ENCODE data around the gene SOCS4. TPM values are rescaled to one million over a fixed set of nuclear protein-coding genes. Genes with fewer than 3 reads are reported as not detected.

The SOCS4 gene
- total RNA-seq, 2 experiments from 2014 or later = 24.2 to 32.0 TPM

DNA sequence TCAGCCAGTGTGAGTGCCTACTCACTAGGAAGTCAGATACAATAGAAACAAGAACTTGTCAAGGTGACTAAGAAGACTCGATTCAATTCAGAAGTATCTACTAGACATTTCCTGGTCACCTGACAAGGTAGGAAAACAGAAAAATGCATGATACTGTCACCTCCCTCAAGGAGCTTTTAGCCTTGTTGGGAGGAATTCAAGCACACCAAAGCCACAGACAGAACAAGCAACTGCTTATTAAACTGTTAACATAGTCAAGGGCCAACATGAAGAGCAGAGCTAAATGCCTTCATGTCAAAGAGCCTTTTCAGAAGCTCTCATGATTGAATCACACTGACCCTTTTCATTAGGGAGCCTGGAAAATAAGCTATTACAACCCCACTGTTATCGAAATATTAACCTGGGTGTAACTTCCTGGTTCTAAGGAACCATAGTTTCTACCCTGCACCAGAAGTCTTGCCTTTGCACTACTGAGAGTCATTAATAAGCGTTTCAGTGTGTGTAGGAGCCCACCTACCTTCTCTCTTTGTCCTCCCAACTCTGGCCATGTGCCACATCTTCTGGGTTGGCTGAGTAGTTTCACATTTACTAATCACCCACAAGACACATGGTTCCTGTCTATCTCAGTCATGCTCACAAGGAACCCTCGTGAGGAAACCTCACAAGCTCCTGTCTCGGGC is 71.0 kb downstream of the SOCS4 start:
- Mint-ChIP-seq H3K9me3 (no peaks in the 10 kb centered on the region), H3K27ac (peak overlapping the region; percentile 94), H3K4me1 (peaks cover 55% of the 10 kb centered on the region), H3K36me3 (ENCODE audit: low read depth) (no peaks in the 10 kb centered on the region), H3K4me3 (peak overlapping the region; percentile 47), H3K27me3 (no peaks in the 10 kb centered on the region)
- ChIA-PET CTCF (interaction anchor here (0.6 to 2.2 kb wide), 9 partner anchors 10 to 63 kb away, joined by 3 to 8 read pairs (median 3); partner anchors contain the start of genes LGALS3 and MAPK1IP1L), POLR2A (interaction anchor here (1.0 to 2.8 kb wide), 14 partner anchors 8 to 93 kb away, joined by 3 to 24 read pairs (median 8); partner anchors contain the start of genes DLGAP5, LGALS3, MAPK1IP1L and SOCS4)
- peak; percentile 67 for DNase-seq

DNA sequence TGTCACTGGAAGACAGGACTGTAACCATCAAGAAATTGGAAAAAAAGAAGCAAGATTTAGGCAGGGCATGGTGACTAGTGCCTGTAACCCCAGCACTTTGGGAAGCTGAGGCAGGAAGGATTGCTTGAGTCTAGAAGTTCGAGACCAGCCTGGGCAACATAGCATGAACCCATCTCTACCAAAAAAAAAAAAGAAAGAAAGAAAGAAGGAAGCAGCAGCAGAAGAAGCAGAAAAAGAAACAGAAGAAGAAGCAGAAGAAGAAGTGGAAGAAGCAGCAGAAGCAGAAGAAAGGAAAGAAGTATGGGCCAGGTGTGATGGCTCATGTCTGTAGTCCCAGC is 71.5 kb downstream of the SOCS4 start:
- peak overlapping the region; percentile 94 for H3K27ac Mint-ChIP-seq
- H3K4me1 Mint-ChIP-seq = peaks cover 59% of the 10 kb centered on the region
- POLR2A ChIA-PET = interaction anchor here (1.0 to 2.8 kb wide), 13 partner anchors 9 to 93 kb away, joined by 3 to 24 read pairs (median 9); partner anchors contain the start of genes DLGAP5, LGALS3 and MAPK1IP1L
- no peaks in the 10 kb centered on the region for H3K9me3 Mint-ChIP-seq
- no peaks in the 10 kb centered on the region for H3K36me3 Mint-ChIP-seq (ENCODE audit: low read depth)
- no peaks in the 10 kb centered on the region for H3K27me3 Mint-ChIP-seq
- no peak for DNase-seq
- CTCF ChIA-PET = interaction anchor here (0.9 to 2.2 kb wide), 6 partner anchors 10 to 47 kb away, joined by 3 to 8 read pairs (median 3); partner anchors contain the start of genes LGALS3 and MAPK1IP1L
- peak overlapping the region; percentile 47 for H3K4me3 Mint-ChIP-seq

Other genes with a start within 250 kb of the SOCS4 start
- 10 to 100 TPM; 68.7 to 70.3 TPM for gene GCH1, start 124.4 kb upstream of the SOCS4 start, total RNA-seq
- gene WDHD1, start 137 bp upstream of the SOCS4 start, total RNA-seq = 10 to 100 TPM; 36.2 to 36.9 TPM
- gene MAPK1IP1L, start 24.4 kb downstream of the SOCS4 start, total RNA-seq = 100 to 1,000 TPM; 100 to 104 TPM
- gene LGALS3, start 102.0 kb downstream of the SOCS4 start, total RNA-seq = 10 to 100 TPM; 70.5 to 71.3 TPM
- 10 to 100 TPM; 89.7 to 95.8 TPM for gene DLGAP5, start 164.3 kb downstream of the SOCS4 start, total RNA-seq
- 10 to 100 TPM; 25.1 to 25.5 TPM for gene FBXO34, start 244.2 kb downstream of the SOCS4 start, total RNA-seq

Measured in activated CD4-positive, alpha-beta memory T cell treated with anti-CD3 and anti-CD28 coated beads, Interleukin-2, amount 10 ng/mL, durations not matched to agents 7 days and 5 days (primary cell).